ENCODE data around the gene DLG4. TPM values are rescaled to one million over a fixed set of nuclear protein-coding genes. Genes with fewer than 3 reads are reported as not detected.

The DLG4 gene
- total RNA-seq, 4 donors from 2014 or later: 6.8 to 21.5 (median 12.4) TPM

DNA sequence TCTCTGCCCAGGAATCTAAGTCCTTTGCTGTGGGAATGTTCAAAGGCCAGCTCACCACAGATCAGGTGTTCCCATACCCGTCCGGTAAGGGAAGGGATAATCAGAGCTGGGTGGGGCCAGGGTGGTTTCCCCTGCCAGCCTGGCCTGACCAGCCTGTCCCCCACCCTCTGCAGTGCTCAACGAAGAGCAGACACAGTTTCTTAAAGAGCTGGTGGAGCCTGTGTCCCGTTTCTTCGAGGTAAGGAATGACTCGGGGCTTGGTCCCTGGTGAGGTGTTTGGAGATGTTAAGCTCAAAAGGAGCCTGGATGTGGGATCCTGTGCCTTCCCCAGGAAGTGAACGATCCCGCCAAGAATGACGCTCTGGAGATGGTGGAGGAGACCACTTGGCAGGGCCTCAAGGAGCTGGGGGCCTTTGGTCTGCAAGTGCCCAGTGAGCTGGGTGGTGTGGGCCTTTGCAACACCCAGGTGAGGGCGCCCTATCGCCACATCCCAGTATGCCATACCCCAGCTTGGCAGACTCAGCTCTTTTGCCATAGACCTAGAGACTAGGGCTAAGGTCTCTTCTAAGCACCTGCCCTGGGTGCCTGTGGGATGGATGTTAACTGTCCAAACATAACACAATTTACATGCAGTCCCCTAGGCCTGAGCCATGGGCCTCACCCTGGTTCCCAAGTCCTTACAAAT is 1.1 kb upstream of the DLG4 start:
- H3K4me1 ChIP-seq: peaks cover 24 to 53% of the 10 kb centered on the region in 2 donors

DNA sequence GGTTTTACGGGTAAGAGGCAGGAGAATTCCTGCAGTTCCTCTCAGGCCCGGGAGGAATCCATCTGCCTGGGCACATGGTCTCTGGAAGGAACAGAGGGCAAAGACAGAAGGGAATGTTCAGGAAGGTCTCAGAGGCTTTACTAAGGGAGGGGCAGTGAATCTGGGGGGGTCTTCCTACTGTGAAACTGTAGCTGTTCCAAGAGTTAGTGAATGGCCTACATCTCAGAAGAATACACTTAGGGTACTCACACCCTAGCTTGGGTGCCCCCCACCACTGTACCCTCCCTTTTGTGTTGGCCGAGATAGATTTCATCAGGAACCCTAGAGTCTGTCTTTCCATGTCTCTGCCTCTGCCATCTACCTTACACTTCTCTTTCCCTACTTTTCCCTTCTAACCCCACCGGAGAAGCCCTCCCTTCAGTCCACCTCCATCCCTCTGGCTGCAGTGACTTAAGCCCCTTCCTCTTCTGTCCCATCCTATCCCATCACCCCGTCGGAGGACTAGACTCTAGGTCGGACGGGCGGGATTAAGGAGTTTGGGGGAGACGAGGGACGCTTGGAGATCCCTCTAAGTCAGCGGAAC is 316 bp downstream of the DLG4 start:
- H3K36me3 ChIP-seq: peaks cover 27 to 33% of the 10 kb centered on the region in 2 donors
- H3K9me3 ChIP-seq: no peaks in the 10 kb centered on the region
- no peaks in the 10 kb centered on the region for H3K27me3 ChIP-seq
- H3K27ac ChIP-seq: peak overlapping the region; percentile 10 to 98 (median 97)
- 19 to 21% methylated on average over 12 of the region's 12 CpGs for WGBS, 2 donors
- DNase-seq: no peak
- TF ChIP-seq, protein P1, sequence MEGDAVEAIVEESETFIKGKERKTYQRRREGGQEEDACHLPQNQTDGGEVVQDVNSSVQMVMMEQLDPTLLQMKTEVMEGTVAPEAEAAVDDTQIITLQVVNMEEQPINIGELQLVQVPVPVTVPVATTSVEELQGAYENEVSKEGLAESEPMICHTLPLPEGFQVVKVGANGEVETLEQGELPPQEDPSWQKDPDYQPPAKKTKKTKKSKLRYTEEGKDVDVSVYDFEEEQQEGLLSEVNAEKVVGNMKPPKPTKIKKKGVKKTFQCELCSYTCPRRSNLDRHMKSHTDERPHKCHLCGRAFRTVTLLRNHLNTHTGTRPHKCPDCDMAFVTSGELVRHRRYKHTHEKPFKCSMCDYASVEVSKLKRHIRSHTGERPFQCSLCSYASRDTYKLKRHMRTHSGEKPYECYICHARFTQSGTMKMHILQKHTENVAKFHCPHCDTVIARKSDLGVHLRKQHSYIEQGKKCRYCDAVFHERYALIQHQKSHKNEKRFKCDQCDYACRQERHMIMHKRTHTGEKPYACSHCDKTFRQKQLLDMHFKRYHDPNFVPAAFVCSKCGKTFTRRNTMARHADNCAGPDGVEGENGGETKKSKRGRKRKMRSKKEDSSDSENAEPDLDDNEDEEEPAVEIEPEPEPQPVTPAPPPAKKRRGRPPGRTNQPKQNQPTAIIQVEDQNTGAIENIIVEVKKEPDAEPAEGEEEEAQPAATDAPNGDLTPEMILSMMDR (IDR thresholded peaks at IDR 0.05): peak in 1 of 6 experiments; percentile 3
- no peak for TF ChIP-seq POLR2A (IDR thresholded peaks at IDR 0.05)
- H3K4me1 ChIP-seq: peaks cover 33 to 67% of the 10 kb centered on the region in 2 donors
- intact Hi-C loops (cut with DNase I): no loop called here
- peak overlapping the region in 1 of 3 donors; percentile 97 for H3K4me3 ChIP-seq (replicated peaks in 1 of 3)

More for the DNA sequence above, 1.1 kb upstream of the DLG4 start:
- WGBS, 2 donors: 22 to 28% methylated on average over 10 to 11 of the region's 11 CpGs
- Histone ChIP-seq H3K9me3 (no peaks in the 10 kb centered on the region), H3K27ac (peak overlapping the region; percentile 10 to 98 (median 97)), H3K4me3 (replicated peaks in 1 of 3) (peak overlapping the region; percentile 46 to 97 (median 90)), H3K36me3 (peaks cover 41 to 46% of the 10 kb centered on the region in 2 donors), H3K27me3 (no peaks in the 10 kb centered on the region)
- TF ChIP-seq, protein P1 (IDR thresholded peaks at IDR 0.05): peak in 3 of 6 experiments; percentile 11 to 24 (median 19)
- no peak for TF ChIP-seq POLR2A (IDR thresholded peaks at IDR 0.05)
- peak; percentile 39 to 55 for DNase-seq
- intact Hi-C loops (cut with DNase I): no loop called here

DNA sequence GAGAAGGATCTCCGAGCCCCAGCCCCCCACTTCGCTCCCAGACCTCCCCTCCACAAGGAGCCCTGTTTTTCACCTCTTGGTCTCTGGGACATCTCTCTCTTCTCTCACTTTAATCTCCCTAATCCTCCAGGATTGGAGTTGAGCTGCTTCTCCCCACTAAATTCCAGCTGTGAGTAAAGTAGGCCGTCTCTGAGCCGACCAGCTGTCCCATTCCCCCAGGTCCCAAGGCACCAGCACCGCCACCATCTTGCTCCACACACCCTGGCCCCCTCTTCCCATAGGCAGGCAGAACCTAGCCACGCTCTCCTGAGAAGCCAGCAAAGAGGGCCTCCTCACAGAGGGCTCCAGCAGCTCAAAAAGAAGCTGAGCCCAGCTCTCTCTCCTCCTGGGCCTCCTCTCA is 878 bp downstream of the DLG4 start:
- Histone ChIP-seq H3K4me1 (peaks cover 35 to 69% of the 10 kb centered on the region in 2 donors), H3K9me3 (no peaks in the 10 kb centered on the region), H3K27ac (peak overlapping the region in 2 of 3 donors; percentile 97 to 98), H3K4me3 (replicated peaks in 1 of 3) (no peak overlapping the region), H3K36me3 (peaks cover 21 to 27% of the 10 kb centered on the region in 2 donors), H3K27me3 (no peaks in the 10 kb centered on the region)
- DNase-seq: no peak
- TF ChIP-seq POLR2A (IDR thresholded peaks at IDR 0.05): no peak
- TF ChIP-seq, protein P1 (IDR thresholded peaks at IDR 0.05): no peak
- intact Hi-C loops (cut with DNase I): no loop called here
- WGBS, 2 donors: 61 to 71% methylated on average over 6 of the region's 6 CpGs

DNA sequence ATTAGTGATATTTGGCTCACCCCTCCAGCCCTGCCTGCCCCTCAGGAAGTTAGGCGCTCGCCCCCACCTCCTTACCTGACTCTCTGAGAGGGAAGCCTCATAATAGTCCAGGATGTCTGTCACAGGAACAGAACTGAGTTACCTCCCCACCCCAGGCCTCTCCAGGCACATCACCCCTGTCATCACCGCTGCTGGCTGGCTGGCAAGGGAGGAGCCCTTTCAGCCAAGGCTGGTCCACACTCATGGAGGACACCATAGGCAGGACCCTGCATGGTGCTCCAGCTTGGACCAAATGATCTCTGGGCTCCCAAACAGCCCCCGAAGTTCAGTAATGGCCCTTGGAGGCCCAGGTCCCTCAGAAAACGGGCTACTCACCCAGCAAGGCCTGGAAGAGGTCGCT is 1.5 kb downstream of the DLG4 start:
- Histone ChIP-seq H3K4me3 (replicated peaks in 1 of 3) (no peak overlapping the region), H3K9me3 (no peaks in the 10 kb centered on the region), H3K27me3 (no peaks in the 10 kb centered on the region), H3K4me1 (peaks cover 37 to 72% of the 10 kb centered on the region in 2 donors), H3K27ac (peak overlapping the region in 1 of 3 donors; percentile 83), H3K36me3 (peaks cover 15 to 22% of the 10 kb centered on the region in 2 donors)
- no peak for DNase-seq
- 59 to 69% methylated on average over 4 to 6 of the region's 6 CpGs for WGBS, 2 donors
- TF ChIP-seq, protein P1 (IDR thresholded peaks at IDR 0.05): no peak
- TF ChIP-seq POLR2A (IDR thresholded peaks at IDR 0.05): no peak
- intact Hi-C loops (cut with DNase I): no loop called here

All from thyroid gland (tissue), 4 donors.